NCI-H524 (cell line): ENCODE data around the gene OCSTAMP.

Experiments used
- DNase-seq, 2 experiments: peaks; one replicate each; lab custom pipeline; 2025; lab: John Stamatoyannopoulos, UW

OCSTAMP gene

GRCh38 chr20:46550461-46550860 is at the start of gene OCSTAMP:
Gene OCSTAMP (minus strand): TSS chr20:46550654. CDS start chr20:46550560, 94 bp downstream.
- DNase-seq, result no peak

GRCh38 chr20:46599227-46599987 is 49.0 kb upstream of the OCSTAMP start:
- DNase-seq, result no peak

GRCh38 chr20:46595933-46596332 is 45.5 kb upstream of the OCSTAMP start:
- no peak for DNase-seq

DNA sequence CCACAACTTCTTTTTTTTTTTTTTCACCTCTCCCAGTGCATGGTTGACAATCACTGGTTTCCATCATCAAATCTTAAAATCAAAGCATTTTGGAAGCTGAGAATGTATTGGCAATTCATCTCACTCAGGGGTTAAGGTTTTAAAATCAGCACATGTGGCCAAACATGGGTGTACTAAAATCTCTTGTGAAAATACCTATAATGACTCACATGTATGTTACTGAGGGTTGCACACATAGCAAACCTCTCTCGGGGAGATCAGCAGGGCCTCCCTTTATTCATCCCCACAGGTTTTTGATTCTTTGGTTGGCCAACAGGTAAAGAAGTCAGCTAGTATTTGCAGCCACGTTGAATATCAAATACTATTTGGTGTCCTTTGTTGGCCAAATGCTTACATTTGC is 44.3 kb upstream of the OCSTAMP start:
- no peak for DNase-seq

GRCh38 chr20:46592580-46593362 is 42.3 kb upstream of the OCSTAMP start:
- no peak for DNase-seq

DNA sequence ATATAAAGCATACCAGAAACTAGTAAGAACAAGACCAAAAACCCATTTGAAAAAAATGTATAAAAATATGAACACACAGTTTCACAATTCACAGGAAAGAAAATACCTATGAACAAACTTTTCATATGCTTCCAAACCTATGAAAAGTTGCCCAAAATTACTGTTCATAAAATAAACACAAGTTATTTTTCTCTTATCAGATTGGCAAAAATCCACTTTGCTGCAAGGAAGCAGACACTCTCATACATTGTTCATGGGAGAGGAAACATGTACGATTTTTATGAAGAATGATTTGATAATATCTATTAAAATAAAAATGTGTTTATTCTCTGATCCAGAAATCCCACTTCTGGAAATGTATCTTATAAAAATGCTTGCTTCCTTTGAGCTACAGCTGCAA is 40.0 kb upstream of the OCSTAMP start:
- no peak for DNase-seq

GRCh38 chr20:46588532-46589511 is 38.4 kb upstream of the OCSTAMP start:
- DNase-seq, result no peak

GRCh38 chr20:46587986-46588385 is 37.5 kb upstream of the OCSTAMP start:
- no peak for DNase-seq

GRCh38 chr20:46586724-46587123 is 36.3 kb upstream of the OCSTAMP start:
- DNase-seq, result no peak

GRCh38 chr20:46584508-46584907 is 34.1 kb upstream of the OCSTAMP start:
- DNase-seq, result no peak

DNA sequence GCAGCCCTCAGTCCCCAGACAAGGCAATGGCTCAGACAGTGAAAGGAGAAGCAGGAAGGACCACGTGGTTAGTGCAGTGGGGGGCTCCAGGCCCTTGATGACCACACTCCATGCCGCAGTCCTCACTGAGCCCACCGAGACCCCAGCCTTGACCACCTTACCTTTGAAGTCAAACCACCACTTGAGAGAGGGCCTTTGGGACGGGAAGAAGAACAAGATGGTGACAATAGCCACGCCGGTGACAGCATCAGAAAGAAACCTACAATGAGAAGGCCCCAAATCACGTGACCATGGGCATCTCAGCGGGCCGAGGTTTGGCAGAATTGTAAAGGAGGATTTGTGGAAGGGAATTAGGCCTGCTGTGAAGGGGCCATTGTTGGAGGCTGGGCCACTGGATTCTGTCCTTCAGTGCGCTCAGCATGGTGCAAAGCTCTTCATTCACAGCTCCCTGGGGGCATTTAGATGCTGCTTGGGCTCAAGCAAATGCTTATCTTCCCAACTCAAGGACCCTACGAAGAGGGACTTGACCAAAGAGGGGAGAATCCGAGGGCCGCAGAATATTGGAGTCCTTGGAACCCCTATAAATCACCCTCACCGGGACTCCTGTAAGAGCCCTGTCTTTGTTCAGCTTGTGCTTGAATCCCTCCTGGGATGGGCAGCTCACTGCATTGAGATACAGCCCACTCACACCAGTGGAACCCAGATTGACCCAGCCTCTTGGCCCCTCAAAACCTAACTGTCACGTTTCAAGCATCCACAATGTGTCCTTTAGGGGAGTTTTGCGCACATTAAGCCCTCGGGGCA is 33.2 kb upstream of the OCSTAMP start:
- DNase-seq, result no peak

GRCh38 chr20:46582648-46583047 is 32.2 kb upstream of the OCSTAMP start:
- no peak for DNase-seq

DNA sequence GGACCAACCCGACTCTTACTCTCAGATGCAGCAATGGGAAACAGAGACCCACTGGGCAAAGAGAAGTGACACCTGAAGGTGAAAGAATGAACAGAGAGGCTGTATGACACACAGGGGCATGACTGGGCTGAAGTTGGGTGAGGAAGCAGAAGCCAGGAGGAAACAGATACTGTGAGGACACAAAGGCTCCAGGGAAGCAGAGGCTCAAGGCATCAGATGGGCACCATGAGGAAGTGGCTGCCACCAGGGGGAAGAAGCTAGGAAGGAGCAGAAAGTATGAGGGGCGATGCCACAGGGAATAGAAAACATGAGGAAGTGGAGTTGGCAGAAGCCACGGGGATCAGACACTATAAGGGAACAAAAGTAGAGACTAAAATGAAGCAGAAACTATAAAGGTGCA is 30.9 kb upstream of the OCSTAMP start:
- DNase-seq, result no peak

- DNase-seq, result no peak
Observed at GRCh38 chr20:46580613-46581205, 30.3 kb upstream of the OCSTAMP start.

DNA sequence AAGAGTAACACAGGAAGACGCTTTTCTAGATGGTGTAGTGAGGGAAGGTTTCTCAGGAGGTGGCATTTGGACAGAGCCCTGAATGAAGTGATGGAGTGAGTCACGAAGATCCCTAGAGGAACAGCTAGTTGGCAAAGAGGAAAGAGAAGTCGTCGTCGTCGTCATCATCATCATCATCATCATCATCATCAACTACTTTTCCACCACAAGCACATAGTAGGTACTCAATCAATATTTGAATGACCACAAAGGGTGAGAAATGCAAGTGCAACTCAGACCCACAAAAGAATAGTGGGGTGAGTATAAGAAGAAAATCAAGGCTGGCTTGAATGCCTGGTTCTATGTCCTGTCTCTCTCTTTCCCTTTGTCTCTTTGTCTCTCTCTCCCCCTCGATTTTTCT is 28.3 kb upstream of the OCSTAMP start:
- no peak for DNase-seq

GRCh38 chr20:46576774-46577395 is 26.4 kb upstream of the OCSTAMP start:
- no peak for DNase-seq

DNA sequence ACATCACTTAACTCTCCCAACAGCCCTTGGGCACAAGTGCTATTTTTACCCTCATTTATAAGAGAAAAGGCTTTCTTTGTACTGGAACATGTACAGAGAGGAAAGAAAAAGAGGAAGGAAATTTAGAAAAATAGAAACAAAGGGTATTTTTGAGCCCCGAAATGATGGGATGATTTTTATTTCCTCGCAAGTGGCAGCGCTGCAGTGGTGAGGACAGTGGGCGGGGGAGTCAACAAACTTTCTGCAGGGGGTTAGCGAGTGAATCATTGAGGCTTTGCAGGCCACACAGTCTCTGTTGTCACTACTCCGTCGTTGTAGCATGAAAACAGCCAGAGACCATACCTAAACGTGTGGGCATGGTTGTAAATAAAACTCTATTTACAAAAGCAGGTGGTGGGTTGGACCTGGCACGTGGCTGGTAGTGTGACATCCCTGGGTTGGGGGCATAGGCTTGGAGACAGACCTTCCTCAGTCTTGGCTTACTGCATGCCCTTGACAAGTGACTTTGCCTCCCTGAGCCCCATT is 25.5 kb upstream of the OCSTAMP start:
- no peak for DNase-seq

GRCh38 chr20:46575394-46575793 is 24.9 kb upstream of the OCSTAMP start:
- no peak for DNase-seq

DNA sequence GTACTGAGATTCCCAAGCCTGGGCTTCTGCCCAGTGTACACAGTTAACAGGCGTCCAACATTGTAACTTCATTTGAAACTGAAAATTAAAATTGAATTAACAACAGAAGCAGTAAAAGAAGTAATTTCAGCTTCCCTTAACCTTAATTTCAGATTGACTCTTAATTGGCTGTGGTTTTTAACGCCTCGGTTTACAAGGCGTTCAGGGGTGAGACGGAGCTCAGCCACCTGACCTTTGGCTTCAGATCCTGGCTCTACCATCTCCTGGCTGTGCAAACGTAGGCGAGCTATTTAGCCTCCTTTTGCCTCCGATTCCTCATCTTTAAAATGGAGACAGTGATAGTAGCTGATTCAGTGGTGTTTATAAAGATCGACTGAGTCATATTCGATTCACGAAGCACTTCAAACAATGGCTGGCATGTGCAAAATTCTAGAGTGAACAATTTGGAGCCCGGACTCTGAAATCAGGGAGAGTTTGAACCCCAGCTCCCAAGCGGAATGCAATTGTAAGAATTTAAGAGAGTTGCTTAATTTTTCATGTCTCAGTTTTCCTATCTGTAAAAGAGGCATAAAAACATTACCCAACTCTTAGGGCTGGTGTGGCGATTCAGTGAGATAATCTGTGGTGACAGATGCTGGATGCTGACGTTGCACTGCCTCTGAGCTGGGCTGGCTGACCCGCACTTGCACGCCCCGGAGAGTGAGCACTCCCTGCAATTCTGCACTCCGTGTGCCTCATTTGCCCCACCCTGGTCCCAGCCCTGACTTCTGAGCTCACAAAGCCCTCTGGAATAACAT is 23.5 kb upstream of the OCSTAMP start:
- DNase-seq, result peak in 1 of 2 experiments; percentile 8
